GM12878 (cell line): ENCODE results near the gene SEC62. TPM values are rescaled to one million over a fixed set of nuclear protein-coding genes. Genes with fewer than 3 reads are reported as not detected.

Source experiments
- ATAC-seq: fragments of 200-7000 bp; cut with Tn5 transposase; 3 replicates; pipeline ENCODE4 v1.9.1; 2020; ENCODE audit warnings: mild to moderate bottlenecking, moderate library complexity
- BruUV-seq: library from RNA; stranded (reverse); fragments of 400-500 nt; replicated peaks from 2 replicates; lab custom pipeline; 2021; lab: Mats Ljungman, UMichigan
- CTCF ChIA-PET: fragments of 300-600 bp; sonication (Branson Sonifier 250); formaldehyde crosslinking; extraction: SDS; loops from one replicate; lab custom pipeline; 2021; ENCODE audit warnings: inconsistent platforms; lab: Yijun Ruan, JAX
- POLR2A ChIA-PET: fragments of 350-600 bp; formaldehyde crosslinking; extraction: SDS; loops from one replicate; lab custom pipeline; 2021; ENCODE audit warnings: inconsistent platforms; lab: Charles Lee
- RAD21 ChIA-PET: fragments of 300-600 bp; sonication (Branson Sonifier 250); formaldehyde crosslinking; loops from one replicate; lab custom pipeline; 2023; ENCODE audit warnings: antibody characterized with exemption; ENCODE audit not compliant: unreplicated experiment; lab: Charles Lee
- SMC1A ChIA-PET: fragments of 300-600 bp; sonication (Branson Sonifier 250); formaldehyde crosslinking; loops from one replicate; lab custom pipeline; 2023; ENCODE audit not compliant: unreplicated experiment, uncharacterized antibody; lab: Charles Lee
- DNase-seq: peaks from one replicate; pipeline ENCODE4 v3.0.0-alpha.2; 2011; ENCODE audit warnings: low read depth, low spot score
- FAIRE-seq: peaks from 3 replicates; lab custom pipeline; 2011; peaks lifted over from hg19 to GRCh38; lab: Jason Lieb, UNC
- H2AFZ ChIP-seq: 2 replicates; pipeline ENCODE4 v1.6.0; 2011; ENCODE audit warnings: low read depth, low read length, control low read depth; ENCODE audit not compliant: control insufficient read depth
- H3K27ac ChIP-seq: 2 replicates; pipeline ENCODE4 v1.5.1; 2011; ENCODE audit warnings: control low read depth; ENCODE audit not compliant: control insufficient read depth, insufficient read depth
- H3K27me3 ChIP-seq, 2 experiments: replicated peaks in 1 of 2; 2 replicates each; pipeline versions ENCODE4 v1.6.0 to v1.6.1; 2011; ENCODE audit warnings: low read length in 1 of 2; ENCODE audit not compliant: control insufficient read depth in 2 of 2, insufficient read depth in 2 of 2
- H3K36me3 ChIP-seq, 2 experiments: 2 replicates each; pipeline ENCODE4 v1.5.1; 2011; ENCODE audit warnings: low read length in 1 of 2; ENCODE audit not compliant: control insufficient read depth in 2 of 2, insufficient read depth in 2 of 2
- H3K4me1 ChIP-seq: 2 replicates; pipeline ENCODE4 v1.6.1; 2011; ENCODE audit warnings: mild to moderate bottlenecking, low read length, moderate library complexity, mixed read lengths; ENCODE audit not compliant: control insufficient read depth, insufficient read depth
- H3K4me2 ChIP-seq: 2 replicates; pipeline ENCODE4 v1.6.0; 2011; ENCODE audit warnings: control low read depth; ENCODE audit not compliant: control insufficient read depth, insufficient read depth
- H3K4me3 ChIP-seq: fragments of 200-600 bp; sonication (generic); 2 replicates; pipeline ENCODE4 v1.5.1; 2016
- H3K79me2 ChIP-seq: 2 replicates; pipeline ENCODE4 v1.6.0; 2011; ENCODE audit warnings: low read length; ENCODE audit not compliant: control insufficient read depth, insufficient read depth
- H3K9ac ChIP-seq: 2 replicates; pipeline ENCODE4 v1.8.0; 2011; ENCODE audit warnings: low read length, control low read depth, mixed read lengths; ENCODE audit not compliant: control insufficient read depth, insufficient read depth
- H3K9me3 ChIP-seq: replicated peaks from 3 replicates; pipeline ENCODE4 v1.5.1; 2011; ENCODE audit warnings: mild to moderate bottlenecking, low read length; ENCODE audit not compliant: control insufficient read depth, insufficient read depth
- H4K20me1 ChIP-seq: 2 replicates; pipeline ENCODE4 v1.6.0; 2011; ENCODE audit not compliant: control insufficient read depth, insufficient read depth
- MLLT1 ChIP-seq: fragments of 450-650 bp; IDR thresholded peaks from 2 replicates; pipeline ENCODE4 v1.6.1; 2016; ENCODE audit warnings: mild to moderate bottlenecking
- NFYB ChIP-seq: IDR thresholded peaks from 2 replicates; pipeline ENCODE4 v1.6.1; 2011; ENCODE audit warnings: low read depth, mild to moderate bottlenecking, low read length, improper control_type of control experiment, moderate library complexity; ENCODE audit not compliant: insufficient read depth
- SKIL ChIP-seq: fragments of 450-650 bp; IDR thresholded peaks from 2 replicates; pipeline ENCODE4 v1.6.1; 2017; ENCODE audit warnings: mild to moderate bottlenecking, low read depth, inconsistent platforms; ENCODE audit not compliant: poor library complexity, severe bottlenecking
- ZBTB4 ChIP-seq: fragments of 450-650 bp; formaldehyde crosslinking; IDR thresholded peaks from 2 replicates; pipeline ENCODE4 v1.4.0; 2022; ENCODE audit warnings: mild to moderate bottlenecking, moderate library complexity
- ZNF592 ChIP-seq: fragments of 450-650 bp; IDR thresholded peaks from 2 replicates; pipeline ENCODE4 v1.6.1; 2017; ENCODE audit warnings: mild to moderate bottlenecking, moderate library complexity
- WGBS: methylation state at CpG from one replicate; pipeline ENCODE4 v1.1.6; 2016; ENCODE audit warnings: low lambda C conversion rate; ENCODE audit not compliant: insufficient replicate concordance, insufficient coverage; ENCODE audit errors: missing lambda C conversion rate; 5-methylcytosine and 5-hydroxymethylcytosine counted together
- in situ Hi-C: fragments of 300-500 bp; cut with MboI; formaldehyde crosslinking; loops from 9 replicates; pipeline ENCODE4 v1.14.3; 2018; ENCODE audit warnings: mixed read lengths
- intact Hi-C: fragments of 100-400 bp; cut with micrococcal nuclease; formaldehyde crosslinking; loops from one replicate; pipeline ENCODE4 v1.14.2; 2022; ENCODE audit not compliant: unreplicated experiment
- polyA plus RNA-seq, 11 experiments: library from polyadenylated mRNA; depleted of rRNA in 4 of 11; unstranded in 6 of 11; stranded (reverse) in 5 of 11; fragments of >200 nt; fragmentation: Nextera tagmentation in 4 of 11; fragmentation: Illumina TruSeq in 1 of 11; extraction: Ambion mirVana in 4 of 11; extraction: Trizol in 1 of 11; gene quantifications; 1 replicate in 1 of 11; 2 replicates in 10 of 11; pipeline versions ENCODE4 v1.2.1 to v1.2.3, GENCODE V29; 2011 to 2016; ENCODE audit warnings: inconsistent platforms in 2 of 11, missing spikeins in 2 of 11, low read depth in 1 of 11
- total RNA-seq, 4 experiments: library from RNA; depleted of rRNA in 3 of 4; stranded (reverse); fragments of >200 nt in 3 of 4; fragmentation: Illumina TruSeq in 1 of 4; extraction: Trizol in 1 of 4; gene quantifications; 2 replicates each; pipeline versions ENCODE4 v1.2.1 to v1.2.3, GENCODE V29; 2013 to 2021

Gene SEC62
- total and polyA plus RNA-seq, 10 of the 15 experiments (the other 5 are each of a cell fraction or from before 2014, with no cell fraction given): 25.6 to 270 (median 94.8) TPM

- Histone ChIP-seq H3K4me2 (no peak overlapping the region), H3K9ac (no peak overlapping the region), H2AFZ (no peak overlapping the region), H3K4me1 (peaks cover 12% of the 10 kb centered on the region), H3K36me3 (peaks cover 5 to 30% of the 10 kb centered on the region in 2 experiments; a peak in 3 of 4 replicates), H3K9me3 (no peaks in the 10 kb centered on the region), H3K4me3 (no peak overlapping the region), H4K20me1 (no peaks in the 10 kb centered on the region; the same call in 1 of the 2 replicates), H3K79me2 (no peaks in the 10 kb centered on the region), H3K27me3 (no peaks in the 10 kb centered on the region), H3K27ac (no peak overlapping the region)
- 98% methylated on average over 2 of the region's 2 CpGs for WGBS
- BruUV-seq: no TSS peak
- CTCF ChIA-PET: interaction anchor here (0.6 to 1.2 kb wide), 2 partner anchors 229 to 1054 kb away, joined by 3 to 4 read pairs; no protein-coding TSS in a partner anchor
- in situ Hi-C loops (no loop called here), intact Hi-C loops (no loop called here)
- FAIRE-seq (no peak), ATAC-seq (no peak), DNase-seq (no peak)
- POLR2A ChIA-PET: interaction anchor here (0.5 to 0.7 kb wide), 2 partner anchors 11 to 39 kb away, joined by 3 to 4 read pairs; no protein-coding TSS in a partner anchor
- SMC1A ChIA-PET: interaction anchor here (0.6 to 1.1 kb wide), 4 partner anchors 14 to 42 kb away, joined by 3 to 4 read pairs (median 3); partner anchors contain the start of gene SEC62
- RAD21 ChIA-PET: no interaction called here
- TF ChIP-seq SKIL (no peak), ZNF592 (no peak), ZBTB4 (CRISPR knock-in tag) (no peak), MLLT1 (no peak), NFYB (no peak)
Observed at GRCh38 chr3:169996063-169996462, 29.5 kb downstream of the SEC62 start.
